Kidney (tissue), 14 donors: ENCODE measurements around the gene C1QTNF8. TPM values are rescaled to one million over a fixed set of nuclear protein-coding genes. Genes with fewer than 3 reads are reported as not detected.

Experiments
- DNase-seq, 5 donors: peaks; one replicate each; pipeline ENCODE4 v3.0.0-alpha.2; 2013 to 2020
- FAIRE-seq: peaks from 2 replicates; lab custom pipeline; 2012; peaks lifted over from hg19 to GRCh38; lab: Jason Lieb, UNC
- H3K27ac ChIP-seq, 2 donors: one replicate each; pipeline ENCODE4 v1.7.0; 2013; ENCODE audit warnings: low read depth in 2 of 2, low read length in 2 of 2, inconsistent platforms in 1 of 2
- H3K27me3 ChIP-seq: one replicate; pipeline ENCODE4 v1.7.1; 2013; ENCODE audit warnings: low read length, inconsistent platforms; ENCODE audit not compliant: control insufficient read depth, insufficient read depth
- H3K36me3 ChIP-seq, 3 donors: one replicate each; pipeline versions ENCODE4 v1.7.0 to v1.7.1; 2013; ENCODE audit warnings: low read length in 3 of 3, control low read depth in 1 of 3, inconsistent platforms in 1 of 3; ENCODE audit not compliant: insufficient read depth in 3 of 3, control insufficient read depth in 2 of 3
- H3K4me1 ChIP-seq, 3 donors: one replicate each; pipeline versions ENCODE4 v1.7.0 to v1.7.1; 2013; ENCODE audit warnings: low read length in 3 of 3, inconsistent platforms in 1 of 3, low read depth in 1 of 3; ENCODE audit not compliant: control insufficient read depth in 2 of 3, insufficient read depth in 2 of 3
- H3K4me3 ChIP-seq, 3 donors: one replicate each; pipeline versions ENCODE4 v1.7.0 to v1.8.1; 2013; ENCODE audit warnings: low read length in 3 of 3, control low read depth in 1 of 3, inconsistent platforms in 1 of 3
- H3K9ac ChIP-seq, 3 donors: one replicate each; pipeline versions ENCODE4 v1.7.0 to v1.7.1; 2013; ENCODE audit warnings: low read length in 3 of 3, control low read depth in 1 of 3, inconsistent platforms in 1 of 3
- H3K9me3 ChIP-seq, 3 donors: one replicate each; pipeline versions ENCODE4 v1.7.0 to v1.7.1; 2013; ENCODE audit warnings: low read length in 3 of 3, control low read depth in 1 of 3, inconsistent platforms in 1 of 3; ENCODE audit not compliant: control insufficient read depth in 2 of 3, insufficient read depth in 1 of 3
- CTCF ChIP-seq: IDR thresholded peaks from 3 replicates; pipeline ENCODE4 v1.5.1; 2012; ENCODE audit warnings: mild to moderate bottlenecking, moderate library complexity, borderline replicate concordance; ENCODE audit not compliant: insufficient read depth; ENCODE audit errors: extremely low read depth
- intact Hi-C: fragments of 100-400 bp; cut with DNase I; formaldehyde crosslinking; loops from one replicate; pipeline ENCODE4 v1.11.1; 2022
- polyA plus RNA-seq: library from polyadenylated mRNA; stranded (reverse); fragments of 350-450 nt; fragmentation: Illumina TruSeq; extraction: RNeasy Lipid Tissue Mini Kit (QIAGEN cat#74804); gene quantifications from one replicate; pipeline ENCODE4 v1.2.3, GENCODE V29; 2014; ENCODE audit warnings: low read depth, low replicate concordance; ENCODE audit not compliant: insufficient read depth
- total RNA-seq: library from RNA; stranded (reverse); fragmentation: NEBNext Ultra II Directional; extraction: Animal tissue kit (Norgen Biotek cat#: 25700); gene quantifications from one replicate; pipeline ENCODE4 v1.2.1, GENCODE V29; 2021
- donor health status: control.
- donor health status: control.
- donor health status: control.
- donor health status: control.
- donor health status: control.
- donor health status: DM: yes; HTN: yes; CAD: no.
- donor health status: Normal renal cell carcinoma (clear cell type).

Gene C1QTNF8
- total and polyA plus RNA-seq, 2 donors from 2014 or later: not detected

GRCh38 chr16:1121601-1122397 lies 25.8 kb upstream of the C1QTNF8 start:
- DNase-seq (no peak), FAIRE-seq (no peak)
- intact Hi-C loops: no loop called here
- H3K4me3 ChIP-seq: no peak overlapping the region
- H3K27me3 ChIP-seq: no peaks in the 10 kb centered on the region
- H3K36me3 ChIP-seq: no peaks in the 10 kb centered on the region
- H3K9ac ChIP-seq: no peak overlapping the region
- no peak for TF ChIP-seq CTCF
- no peak overlapping the region for H3K27ac ChIP-seq
- no peaks in the 10 kb centered on the region for H3K4me1 ChIP-seq
- H3K9me3 ChIP-seq: no peaks in the 10 kb centered on the region

- FAIRE-seq (no peak), DNase-seq (no peak)
- H3K9me3 ChIP-seq: no peaks in the 10 kb centered on the region
- no peaks in the 10 kb centered on the region for H3K36me3 ChIP-seq
- intact Hi-C loops: no loop called here
- no peak overlapping the region for H3K4me3 ChIP-seq
- H3K27ac ChIP-seq: no peak overlapping the region
- no peaks in the 10 kb centered on the region for H3K27me3 ChIP-seq
- no peak for TF ChIP-seq CTCF
- no peak overlapping the region for H3K9ac ChIP-seq
- H3K4me1 ChIP-seq: no peaks in the 10 kb centered on the region
These were observed 25.0 kb upstream of the C1QTNF8 start for GRCh38 chr16:1121009-1121408.

GRCh38 chr16:1120577-1120941 lies 24.5 kb upstream of the C1QTNF8 start:
- FAIRE-seq: no peak
- TF ChIP-seq CTCF: no peak
- Histone ChIP-seq H3K27me3 (no peaks in the 10 kb centered on the region), H3K36me3 (no peaks in the 10 kb centered on the region), H3K4me3 (no peak overlapping the region), H3K27ac (no peak overlapping the region), H3K9me3 (no peaks in the 10 kb centered on the region), H3K9ac (no peak overlapping the region), H3K4me1 (no peaks in the 10 kb centered on the region)
- intact Hi-C loops: no loop called here
- DNase-seq: no peak
